KMS-11 (cell line): ENCODE results near the gene SRM.
A peak's percentile ranks its signal among the peaks of the same experiment; 100 is the strongest.

ENCODE experiments used
- H2AFZ ChIP-seq: fragments of 200-600 bp; sonication (generic); 2 replicates; pipeline ENCODE4 v1.6.1; 2016; ENCODE audit warnings: antibody characterized with exemption, mixed run types, low read depth
- H3K27ac ChIP-seq: fragments of 200-600 bp; sonication (generic); 2 replicates; pipeline ENCODE4 v1.6.1; 2016; ENCODE audit warnings: mild to moderate bottlenecking, mixed run types
- H3K27me3 ChIP-seq: fragments of 200-600 bp; sonication (generic); 2 replicates; pipeline ENCODE4 v1.6.1; 2017; ENCODE audit warnings: mild to moderate bottlenecking, low read depth, mixed run types, moderate library complexity; ENCODE audit not compliant: insufficient read depth
- H3K36me3 ChIP-seq: fragments of 200-600 bp; sonication (generic); 2 replicates; pipeline ENCODE4 v1.6.1; 2017; ENCODE audit warnings: mild to moderate bottlenecking, mixed run types; ENCODE audit not compliant: insufficient read depth
- H3K4me1 ChIP-seq: fragments of 200-600 bp; sonication (generic); 2 replicates; pipeline ENCODE4 v1.6.1; 2016; ENCODE audit warnings: mild to moderate bottlenecking, low read depth, mixed run types; ENCODE audit not compliant: poor library complexity, severe bottlenecking
- H3K4me2 ChIP-seq: fragments of 200-600 bp; sonication (generic); 2 replicates; pipeline ENCODE4 v1.7.0; 2016; ENCODE audit warnings: mild to moderate bottlenecking, mixed run types
- H3K4me3 ChIP-seq: fragments of 200-600 bp; sonication (generic); IDR thresholded peaks from 2 replicates; pipeline ENCODE4 v1.6.1; 2017; ENCODE audit warnings: low read depth, low read length, mixed read lengths; ENCODE audit not compliant: insufficient read depth
- H3K79me2 ChIP-seq: fragments of 200-600 bp; sonication (generic); 2 replicates; pipeline ENCODE4 v1.6.1; 2016; ENCODE audit warnings: low read depth, mixed run types; ENCODE audit not compliant: insufficient read depth
- H3K9ac ChIP-seq: fragments of 200-600 bp; sonication (generic); 2 replicates; pipeline ENCODE4 v1.6.1; 2016; ENCODE audit warnings: mild to moderate bottlenecking, mixed run types
- H4K20me1 ChIP-seq: fragments of 200-600 bp; sonication (generic); 2 replicates; pipeline ENCODE4 v1.6.1; 2016; ENCODE audit warnings: mild to moderate bottlenecking, mixed run types; ENCODE audit not compliant: insufficient read depth
- CTCF ChIP-seq: fragments of 200-600 bp; sonication (generic); conservative IDR thresholded peaks from 2 replicates; pipeline ENCODE4 v1.6.1; 2017; ENCODE audit warnings: low read depth, mild to moderate bottlenecking, antibody characterized with exemption, low read length, moderate library complexity, mixed read lengths

SRM gene

GRCh38 chr1:11059968-11060830 lies at the start of gene SRM:
Gene SRM, minus strand, starts transcription at chr1:11060018. Its CDS starts 75 bp downstream, at chr1:11059943.
- H2AFZ ChIP-seq: peak within 1 kb of the TSS; percentile 70
- H3K27ac ChIP-seq: peak within 1 kb of the TSS; percentile 56
- peak within 1 kb of the TSS; percentile 89 for H3K9ac ChIP-seq
- H3K4me1 ChIP-seq: peaks cover 46% of the 10 kb centered on the region
- H3K4me2 ChIP-seq: peak within 1 kb of the TSS; percentile 95
- TF ChIP-seq CTCF: no peak
- no peaks in the 10 kb centered on the region for H4K20me1 ChIP-seq
- H3K79me2 ChIP-seq: peaks cover 40% of the 10 kb centered on the region
- no peaks in the 10 kb centered on the region for H3K27me3 ChIP-seq
- H3K36me3 ChIP-seq: peaks cover 12% of the 10 kb centered on the region; the same call in 1 of the 2 replicates
- H3K4me3 ChIP-seq: peak within 1 kb of the TSS; percentile 77

GRCh38 chr1:11109047-11109760 lies 49.4 kb upstream of the SRM start:
- no peak overlapping the region for H3K4me3 ChIP-seq
- H2AFZ ChIP-seq: no peak overlapping the region
- no peak overlapping the region for H3K27ac ChIP-seq
- 0 out of 2 replicates have a peak, but pooled peaks cover 3% of the 10 kb centered on the region for H3K36me3 ChIP-seq
- TF ChIP-seq CTCF: no peak
- no peaks in the 10 kb centered on the region for H3K27me3 ChIP-seq
- no peaks in the 10 kb centered on the region for H4K20me1 ChIP-seq
- no peak overlapping the region for H3K9ac ChIP-seq
- no peak overlapping the region for H3K4me2 ChIP-seq
- H3K4me1 ChIP-seq: no peaks in the 10 kb centered on the region
- no peaks in the 10 kb centered on the region for H3K79me2 ChIP-seq

GRCh38 chr1:11107599-11107998 lies 47.8 kb upstream of the SRM start:
- no peaks in the 10 kb centered on the region for H3K4me1 ChIP-seq
- H3K4me2 ChIP-seq: no peak overlapping the region
- H4K20me1 ChIP-seq: no peaks in the 10 kb centered on the region
- no peak overlapping the region for H2AFZ ChIP-seq
- 0 out of 2 replicates have a peak, but pooled peaks cover 3% of the 10 kb centered on the region for H3K36me3 ChIP-seq
- no peak overlapping the region for H3K27ac ChIP-seq
- no peaks in the 10 kb centered on the region for H3K27me3 ChIP-seq
- H3K9ac ChIP-seq: no peak overlapping the region
- no peaks in the 10 kb centered on the region for H3K79me2 ChIP-seq
- no peak for TF ChIP-seq CTCF
- H3K4me3 ChIP-seq: no peak overlapping the region

GRCh38 chr1:11105586-11105985 lies 45.8 kb upstream of the SRM start:
- Histone ChIP-seq H3K36me3 (no peaks in the 10 kb centered on the region), H3K4me2 (no peak overlapping the region), H4K20me1 (no peaks in the 10 kb centered on the region), H3K4me3 (no peak overlapping the region), H3K9ac (no peak overlapping the region), H3K27me3 (no peaks in the 10 kb centered on the region), H3K79me2 (no peaks in the 10 kb centered on the region), H2AFZ (no peak overlapping the region), H3K4me1 (no peaks in the 10 kb centered on the region), H3K27ac (no peak overlapping the region)
- no peak for TF ChIP-seq CTCF
